HG03520 (cell line): ENCODE data around the gene SMNDC1.
A peak's percentile ranks its signal among the peaks of the same experiment; 100 is the strongest.

ENCODE experiments used
- ATAC-seq: cut with Tn5 transposase; IDR thresholded peaks from one replicate; pipeline ENCODE4 v1.9.1; 2021; ENCODE audit warnings: mild to moderate bottlenecking, moderate library complexity; ENCODE audit not compliant: unreplicated experiment

Gene SMNDC1

GRCh38 chr10:110327262-110327914 is 22.7 kb upstream of the SMNDC1 start:
- no peak for ATAC-seq

- ATAC-seq: no peak
These were observed 21.8 kb upstream of the SMNDC1 start for GRCh38 chr10:110326351-110327032.

GRCh38 chr10:110324805-110325280 is 20.1 kb upstream of the SMNDC1 start:
- peak; percentile 58 for ATAC-seq

DNA sequence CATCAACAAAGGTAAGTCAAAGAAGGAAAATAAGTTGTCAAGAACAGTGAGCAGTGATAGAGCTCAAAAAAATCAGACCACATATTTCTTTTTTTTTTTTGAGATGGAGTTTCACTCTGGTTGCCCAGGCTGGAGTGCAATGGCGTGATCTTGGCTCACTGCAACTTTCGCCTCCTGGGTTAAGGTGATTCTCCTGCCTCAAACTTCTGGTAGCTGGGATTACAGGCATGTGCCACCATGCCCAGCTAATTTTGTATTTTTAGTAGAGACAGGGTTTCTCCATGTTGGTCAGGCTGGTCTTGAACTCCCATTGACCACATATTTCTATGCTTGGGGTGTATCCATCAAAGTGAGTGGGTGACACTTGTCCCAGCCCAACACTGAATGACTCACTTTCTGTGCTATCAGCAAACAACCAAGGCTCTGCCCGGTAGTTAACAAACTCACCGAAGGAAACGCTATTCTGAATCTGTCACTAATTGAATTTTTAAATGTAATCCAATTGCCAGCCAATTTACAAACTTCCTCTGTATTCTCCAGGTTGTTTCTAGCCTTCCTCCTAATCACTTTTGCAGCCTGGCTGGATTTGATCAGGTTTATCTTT is 19.6 kb upstream of the SMNDC1 start:
- peak; percentile 64 for ATAC-seq

DNA sequence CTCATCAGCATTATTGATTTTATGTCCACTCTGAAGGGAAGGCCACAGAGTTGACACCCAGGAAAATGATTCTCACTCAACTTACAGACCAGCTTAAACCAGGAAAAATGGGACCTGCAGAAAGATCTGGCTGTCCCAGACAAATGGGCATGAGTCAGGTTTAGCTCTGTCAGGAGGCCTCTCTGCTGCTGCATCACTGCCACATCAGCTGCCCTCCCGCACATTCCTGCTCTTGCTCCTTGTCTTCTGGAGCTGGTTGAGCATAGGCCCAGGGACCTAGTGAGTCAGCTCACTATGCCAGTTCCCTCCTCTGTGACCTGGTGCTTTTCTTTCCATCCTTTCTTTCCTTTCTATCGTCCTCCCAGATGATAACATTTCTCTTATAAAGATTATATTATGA is 18.8 kb upstream of the SMNDC1 start:
- no peak for ATAC-seq

DNA sequence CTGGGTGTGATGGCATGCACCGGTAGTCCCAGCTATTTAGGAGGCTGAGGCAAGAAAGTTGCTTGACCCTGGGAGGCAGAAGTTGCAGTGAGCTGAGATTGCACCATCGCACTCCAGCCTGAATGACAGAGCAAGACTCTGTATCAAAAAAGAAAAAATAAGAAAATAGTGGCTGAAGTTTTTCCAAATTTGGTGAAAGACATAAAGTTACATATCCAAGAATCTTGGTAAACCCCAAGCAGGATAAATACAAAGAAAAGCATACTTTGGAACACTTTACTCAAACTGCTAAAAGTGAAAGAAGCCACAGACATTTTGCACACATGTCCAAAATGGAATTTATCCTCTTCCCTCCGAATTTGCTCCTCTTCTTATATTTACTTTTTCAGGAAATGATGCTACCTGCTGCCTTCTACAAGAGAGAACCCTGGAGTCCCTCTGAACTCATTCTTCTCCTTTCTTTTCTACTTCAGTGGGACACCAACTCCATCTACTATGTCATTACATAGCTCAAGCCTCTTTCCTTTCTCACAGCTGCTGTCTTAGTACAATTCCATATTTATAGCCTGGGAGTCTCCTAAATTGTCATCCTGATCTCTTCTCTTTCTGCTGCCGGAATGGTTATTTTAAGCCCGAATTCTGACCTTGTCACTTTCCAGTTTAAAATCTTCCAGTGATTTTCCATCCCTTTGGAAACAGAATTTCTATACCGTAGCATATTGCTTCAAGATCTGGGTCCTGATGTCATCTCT is 17.3 kb upstream of the SMNDC1 start:
- no peak for ATAC-seq

DNA sequence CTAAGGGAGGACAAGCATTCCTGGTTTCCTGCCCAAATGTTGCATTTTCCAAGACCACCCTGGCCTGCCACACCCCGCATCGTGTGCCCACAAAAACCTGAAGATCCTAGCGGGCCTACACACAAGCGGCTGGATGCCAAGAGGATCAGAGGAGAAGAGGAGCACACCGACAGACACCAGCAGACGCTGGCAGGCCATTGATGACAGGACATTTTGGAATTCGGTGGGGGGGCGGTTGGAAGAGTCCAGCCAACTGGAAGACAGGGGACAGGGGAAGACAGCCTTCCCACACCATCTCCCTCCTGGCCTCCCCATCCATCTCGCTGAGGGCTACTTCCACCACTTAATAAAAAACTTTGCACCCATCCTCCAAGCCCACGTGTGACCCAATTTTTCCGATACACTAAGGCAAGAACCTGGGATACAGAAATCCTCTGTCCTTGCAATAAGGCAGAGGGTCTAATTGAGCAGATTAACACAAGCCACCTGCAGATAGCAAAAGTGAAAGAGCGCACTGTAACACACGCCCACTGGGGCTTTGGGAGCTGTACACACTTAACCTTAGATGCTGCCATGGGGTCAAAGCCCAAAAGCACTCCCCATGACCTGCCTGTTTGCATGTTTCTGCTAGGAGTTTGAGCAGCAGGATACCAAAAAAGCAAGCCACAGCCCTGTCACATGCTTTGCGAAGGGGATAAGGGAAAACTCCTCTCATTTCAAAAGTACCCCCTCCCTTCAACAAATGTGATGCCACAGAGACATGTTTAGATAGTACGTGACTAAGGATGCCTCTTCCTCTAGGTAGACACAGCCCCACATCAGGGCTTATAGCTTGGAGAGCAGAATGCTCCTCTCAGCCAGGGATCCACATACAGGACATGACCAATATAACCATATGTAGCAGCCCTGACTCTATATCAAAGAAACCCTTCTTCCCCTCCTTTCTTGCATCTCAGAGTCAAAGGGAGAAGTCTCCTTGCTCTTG is 13.4 kb upstream of the SMNDC1 start:
- ATAC-seq: no peak

DNA sequence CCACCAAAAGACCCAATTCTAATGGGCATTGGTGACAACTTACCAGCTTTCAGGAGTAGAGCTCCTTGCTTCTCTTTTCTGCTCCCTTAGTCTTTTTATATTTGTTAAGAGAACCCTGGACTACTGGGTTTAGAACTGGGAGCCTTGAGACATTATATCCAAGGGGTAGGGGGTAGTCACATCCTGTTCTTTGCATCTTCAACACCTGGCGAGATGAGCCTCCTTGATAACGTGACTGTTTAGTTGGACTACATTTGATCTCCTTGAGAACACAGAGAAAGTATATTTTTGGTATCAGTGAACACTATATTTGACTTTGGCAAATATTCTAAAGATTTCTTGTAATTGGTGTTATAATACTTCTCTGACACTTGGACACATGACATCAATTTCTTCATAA is 9.0 kb upstream of the SMNDC1 start:
- ATAC-seq: no peak

GRCh38 chr10:110312206-110312605 is 7.5 kb upstream of the SMNDC1 start:
- ATAC-seq: no peak

DNA sequence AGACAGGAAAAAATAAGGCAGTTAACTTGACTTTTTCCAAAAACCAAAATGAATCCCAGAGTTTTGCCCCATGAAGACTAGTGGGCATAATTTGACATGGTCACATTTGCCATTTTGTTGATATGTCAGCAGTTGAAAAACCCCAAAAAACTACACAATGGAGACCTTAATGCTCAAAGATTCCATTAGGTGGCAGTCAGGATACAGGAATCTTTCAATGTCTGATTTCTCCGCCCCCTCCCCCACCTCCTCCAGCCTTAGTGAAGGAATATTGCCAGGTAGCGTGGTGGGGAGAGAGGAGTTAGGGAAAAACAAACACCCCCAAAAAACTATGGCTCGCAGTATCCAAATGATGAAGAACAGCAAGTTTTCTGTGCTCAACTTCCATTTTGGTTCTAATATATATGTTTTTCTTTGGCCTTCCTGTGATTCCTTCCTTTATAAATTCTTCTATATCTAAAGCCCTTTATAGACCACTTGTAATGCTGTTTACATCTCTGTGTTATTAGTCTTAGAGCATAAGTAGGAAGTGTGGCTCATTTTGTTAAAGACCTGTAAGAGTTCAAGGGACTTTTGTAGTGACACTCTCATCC is 6.7 kb upstream of the SMNDC1 start:
- ATAC-seq: no peak

- ATAC-seq: no peak
These were observed 6.0 kb upstream of the SMNDC1 start for GRCh38 chr10:110310741-110311140.

- ATAC-seq: no peak
These were observed 3.1 kb upstream of the SMNDC1 start for GRCh38 chr10:110307805-110308204.

DNA sequence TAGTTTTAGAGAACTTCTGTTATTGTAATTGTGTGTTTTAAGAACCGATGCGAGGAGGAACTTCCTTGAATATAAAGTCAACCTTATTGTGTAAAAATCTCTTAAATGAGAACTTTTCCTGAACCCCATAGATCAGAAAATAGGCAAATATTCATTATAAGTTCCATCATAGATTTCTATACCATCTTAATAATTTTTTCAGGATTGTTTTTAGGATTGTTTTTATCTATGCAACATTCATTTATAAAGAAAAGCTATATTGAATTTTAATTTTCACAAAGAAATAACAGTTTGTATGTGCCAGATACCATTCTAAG is 1.7 kb upstream of the SMNDC1 start:
- no peak for ATAC-seq

GRCh38 chr10:110305767-110306451 is 1.2 kb upstream of the SMNDC1 start:
- ATAC-seq: no peak

DNA sequence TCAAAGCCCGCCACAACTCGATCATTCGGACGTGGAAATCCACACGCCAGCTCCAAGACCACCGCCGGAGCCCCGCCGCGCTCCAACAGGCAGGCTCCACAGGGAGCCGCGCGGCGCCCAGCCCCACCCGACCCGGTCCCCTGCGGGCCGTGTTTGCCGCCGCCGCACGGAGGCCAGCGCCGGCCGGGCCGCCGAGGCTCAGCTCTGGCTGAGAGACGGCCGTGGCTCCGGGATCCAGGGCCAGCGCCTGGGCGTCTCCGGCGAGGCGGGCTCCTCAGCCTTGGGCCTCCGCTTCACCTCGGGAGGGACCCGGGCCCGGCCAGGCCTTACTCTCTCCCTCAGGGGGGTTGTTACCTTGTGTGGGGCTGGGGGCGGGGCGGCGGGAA is 333 bp downstream of the SMNDC1 start:
- peak; percentile 39 for ATAC-seq

DNA sequence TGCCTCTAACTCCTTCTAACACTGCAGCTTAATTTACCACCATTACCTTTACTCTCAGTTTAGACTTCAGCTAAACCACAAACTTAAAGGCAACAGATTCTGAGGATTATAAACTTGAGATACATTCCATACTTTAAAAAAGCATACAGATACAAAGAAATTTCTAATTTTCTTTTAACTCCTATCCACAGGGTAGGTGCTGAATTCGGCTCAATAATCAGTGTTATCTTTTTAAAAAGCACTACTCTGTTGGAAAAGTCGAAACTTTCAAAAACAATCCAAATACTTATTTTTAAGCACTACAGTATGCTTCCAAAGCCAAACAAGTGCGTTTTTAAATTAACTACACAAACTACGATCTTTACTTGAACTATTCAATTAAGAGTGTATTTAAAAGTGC is 1.0 kb downstream of the SMNDC1 start:
- ATAC-seq: no peak

DNA sequence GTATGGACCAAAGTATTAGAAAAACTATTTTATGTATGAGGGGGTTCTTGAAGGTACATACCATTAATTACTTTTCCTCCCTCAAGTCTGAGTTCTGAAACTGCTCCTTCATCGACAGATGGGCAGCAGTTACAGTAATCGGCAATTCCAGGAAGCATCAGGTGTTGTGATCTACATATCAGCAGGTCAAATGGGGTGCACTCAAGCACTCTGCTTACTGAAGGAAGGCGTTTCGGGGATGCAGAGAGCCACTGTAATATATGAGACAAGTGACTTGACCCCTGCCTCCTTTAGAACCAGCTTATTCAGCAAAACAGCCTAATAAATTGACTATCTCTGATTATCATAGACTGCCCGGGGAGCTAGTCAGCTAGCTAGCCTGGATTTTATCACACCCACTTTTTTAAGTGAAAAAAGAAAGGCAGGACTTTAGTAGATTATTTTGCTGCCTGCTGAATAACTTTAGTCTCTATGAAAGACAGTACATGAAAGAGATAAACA is 4.2 kb downstream of the SMNDC1 start:
- no peak for ATAC-seq

GRCh38 chr10:110296966-110297365 is 7.8 kb downstream of the SMNDC1 start:
- no peak for ATAC-seq

GRCh38 chr10:110286841-110287240 is 17.9 kb downstream of the SMNDC1 start:
- ATAC-seq: no peak
